H7 (cell line): ENCODE data around the gene UQCRFS1. TPM values are rescaled to one million over a fixed set of nuclear protein-coding genes. Genes with fewer than 3 reads are reported as not detected.
"Not testable (repeated sequence)": the region's sequence is repeated elsewhere in the genome, so short reads cannot be mapped to it uniquely, and the experiment has no call there.

Experiments
- DNase-seq: peaks from one replicate; pipeline ENCODE4 v3.0.0; 2012
- H3K27me3 ChIP-seq: 2 replicates; pipeline ENCODE4 v1.6.0; 2011; ENCODE audit warnings: mild to moderate bottlenecking, low read length; ENCODE audit not compliant: control insufficient read depth, insufficient read depth
- H3K36me3 ChIP-seq: replicated peaks from 2 replicates; pipeline ENCODE4 v1.5.1; 2011; ENCODE audit warnings: low read length; ENCODE audit not compliant: control insufficient read depth, insufficient read depth
- H3K4me3 ChIP-seq: 2 replicates; pipeline ENCODE4 v1.5.1; 2011; ENCODE audit warnings: low read depth, mild to moderate bottlenecking, control low read depth, low read length, moderate library complexity; ENCODE audit not compliant: insufficient read depth
- total RNA-seq: library from RNA; depleted of rRNA; stranded (reverse); fragments of >200 nt; shearing (Covaris generic); gene quantifications from 2 replicates; pipeline ENCODE4 v1.2.3, GENCODE V29; 2014; rRNA removed

UQCRFS1 gene
- total RNA-seq: 68.2 and 73.2 TPM in 2 replicates

- Histone ChIP-seq H3K27me3 (no peaks in the 10 kb centered on the region), H3K4me3 (peak within 1 kb of the TSS; percentile 87), H3K36me3 (no peaks in the 10 kb centered on the region)
- peak; percentile 95 for DNase-seq
Observed at GRCh38 chr19:29212648-29213573, at the start of gene UQCRFS1. UQCRFS1 (minus strand) TSS chr19:29213151; CDS start chr19:29213118, 33 bp downstream.

GRCh38 chr19:29262085-29262484 lies 49.1 kb upstream of the UQCRFS1 start:
- no peak overlapping the region for H3K4me3 ChIP-seq
- no peaks in the 10 kb centered on the region for H3K36me3 ChIP-seq
- H3K27me3 ChIP-seq: no peaks in the 10 kb centered on the region
- no peak for DNase-seq

- H3K4me3 ChIP-seq: no peak overlapping the region
- H3K36me3 ChIP-seq: no peaks in the 10 kb centered on the region
- peak; percentile 52 for DNase-seq
- no peaks in the 10 kb centered on the region for H3K27me3 ChIP-seq
Observed at GRCh38 chr19:29260477-29261317, 47.7 kb upstream of the UQCRFS1 start.

- no peak overlapping the region for H3K4me3 ChIP-seq
- DNase-seq: no peak
Observed at GRCh38 chr19:29259867-29260281, 46.9 kb upstream of the UQCRFS1 start.

GRCh38 chr19:29259153-29259552 lies 46.2 kb upstream of the UQCRFS1 start:
- Histone ChIP-seq H3K27me3 (no peaks in the 10 kb centered on the region), H3K36me3 (no peaks in the 10 kb centered on the region), H3K4me3 (no peak overlapping the region)
- peak; percentile 67 for DNase-seq

More at GRCh38 chr19:29259867-29260281, 46.9 kb upstream of the UQCRFS1 start:
- H3K27me3 ChIP-seq: no peaks in the 10 kb centered on the region
- no peaks in the 10 kb centered on the region for H3K36me3 ChIP-seq

GRCh38 chr19:29256516-29256915 lies 43.6 kb upstream of the UQCRFS1 start:
- Histone ChIP-seq H3K4me3 (no peak overlapping the region), H3K36me3 (no peaks in the 10 kb centered on the region), H3K27me3 (no peaks in the 10 kb centered on the region)
- DNase-seq: no peak

GRCh38 chr19:29255912-29256311 lies 43.0 kb upstream of the UQCRFS1 start:
- no peak for DNase-seq
- H3K36me3 ChIP-seq: no peaks in the 10 kb centered on the region
- H3K4me3 ChIP-seq: no peak overlapping the region
- no peaks in the 10 kb centered on the region for H3K27me3 ChIP-seq

GRCh38 chr19:29255006-29255405 lies 42.1 kb upstream of the UQCRFS1 start:
- H3K4me3 ChIP-seq: no peak overlapping the region
- DNase-seq: no peak

GRCh38 chr19:29249798-29250197 lies 36.8 kb upstream of the UQCRFS1 start:
- H3K27me3 ChIP-seq, DNase-seq, H3K36me3 ChIP-seq, H3K4me3 ChIP-seq: not testable (repeated sequence)

More at GRCh38 chr19:29255006-29255405, 42.1 kb upstream of the UQCRFS1 start:
- Histone ChIP-seq H3K36me3 (no peaks in the 10 kb centered on the region), H3K27me3 (no peaks in the 10 kb centered on the region)

GRCh38 chr19:29248332-29248844 lies 35.4 kb upstream of the UQCRFS1 start:
- Histone ChIP-seq H3K27me3 (peaks cover 1% of the 10 kb centered on the region; the same call in 1 of the 2 replicates), H3K4me3 (no peak overlapping the region), H3K36me3 (no peaks in the 10 kb centered on the region)
- no peak for DNase-seq

GRCh38 chr19:29247872-29248271 lies 34.9 kb upstream of the UQCRFS1 start:
- no peak overlapping the region for H3K4me3 ChIP-seq
- no peaks in the 10 kb centered on the region for H3K36me3 ChIP-seq
- no peak for DNase-seq
- peaks cover 1% of the 10 kb centered on the region; the same call in 1 of the 2 replicates for H3K27me3 ChIP-seq

- H3K4me3 ChIP-seq: no peak overlapping the region
- peaks cover 1% of the 10 kb centered on the region; the same call in 1 of the 2 replicates for H3K27me3 ChIP-seq
- DNase-seq: no peak
- no peaks in the 10 kb centered on the region for H3K36me3 ChIP-seq
Observed at GRCh38 chr19:29247471-29247870, 34.5 kb upstream of the UQCRFS1 start.

- no peaks in the 10 kb centered on the region for H3K36me3 ChIP-seq
- DNase-seq: peak; percentile 40
- H3K4me3 ChIP-seq: no peak overlapping the region
- H3K27me3 ChIP-seq: peaks cover 1% of the 10 kb centered on the region; the same call in 1 of the 2 replicates
Observed at GRCh38 chr19:29247051-29247450, 34.1 kb upstream of the UQCRFS1 start.

- no peak for DNase-seq
- H3K36me3 ChIP-seq: no peaks in the 10 kb centered on the region
- H3K4me3 ChIP-seq: no peak overlapping the region
- peaks cover 1% of the 10 kb centered on the region; the same call in 1 of the 2 replicates for H3K27me3 ChIP-seq
Observed at GRCh38 chr19:29245215-29245614, 32.3 kb upstream of the UQCRFS1 start.
